BLaER1 (cell line): ENCODE measurements around the gene MRPL34.

Experiments used
- H3K27ac ChIP-seq: shearing (Covaris generic); formaldehyde crosslinking; 2 replicates; pipeline ENCODE4 v1.8.1; 2022
- H3K27me3 ChIP-seq: shearing (Covaris generic); formaldehyde crosslinking; 2 replicates; pipeline ENCODE4 v1.8.1; 2022
- H3K36me3 ChIP-seq: shearing (Covaris generic); formaldehyde crosslinking; 2 replicates; pipeline ENCODE4 v1.8.1; 2022
- H3K4me1 ChIP-seq: shearing (Covaris generic); formaldehyde crosslinking; 2 replicates; pipeline ENCODE4 v1.8.1; 2022
- H3K4me2 ChIP-seq: shearing (Covaris generic); formaldehyde crosslinking; 2 replicates; pipeline ENCODE4 v1.8.1; 2022
- H3K4me3 ChIP-seq: shearing (Covaris generic); formaldehyde crosslinking; 2 replicates; pipeline ENCODE4 v1.8.1; 2022
- H3K9ac ChIP-seq: shearing (Covaris generic); formaldehyde crosslinking; 2 replicates; pipeline ENCODE4 v1.8.1; 2022
- H3K9me3 ChIP-seq: shearing (Covaris generic); formaldehyde crosslinking; 2 replicates; pipeline ENCODE4 v1.8.1; 2022
- H4K20me1 ChIP-seq: shearing (Covaris generic); formaldehyde crosslinking; 2 replicates; pipeline ENCODE4 v1.8.1; 2022
- Cebpa-rat ChIP-seq: shearing (Covaris generic); IDR thresholded peaks from 2 replicates; pipeline ENCODE4 v1.8.1; 2022

The MRPL34 gene

DNA sequence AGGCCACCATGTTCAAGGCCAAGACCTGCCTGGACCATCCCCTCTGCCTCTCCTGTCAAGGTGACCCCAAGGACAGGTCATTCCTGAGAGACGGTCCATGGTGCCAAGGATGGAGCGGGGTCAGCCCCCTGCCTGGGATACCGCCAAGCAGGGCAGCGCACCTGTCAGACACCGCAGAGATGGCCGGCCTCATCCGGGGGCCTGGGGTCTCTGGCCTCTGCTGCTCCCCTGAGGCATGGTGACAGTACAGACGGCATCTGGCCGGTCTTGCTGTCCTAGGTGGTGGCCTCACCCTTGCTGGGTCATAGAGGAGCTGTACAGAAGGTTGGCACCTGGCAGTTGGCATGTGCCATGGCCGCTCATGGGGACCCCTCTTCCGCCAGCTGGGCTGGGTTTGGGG is 14.8 kb downstream of the MRPL34 start:
- Histone ChIP-seq H3K9me3 (no peaks in the 10 kb centered on the region), H3K9ac (0 out of 2 replicates have a peak overlapping the region, but pooled peaks have one; percentile 58), H3K4me1 (peaks cover 58% of the 10 kb centered on the region), H3K4me3 (no peak overlapping the region), H3K27me3 (peaks cover 8% of the 10 kb centered on the region; the same call in 1 of the 2 replicates), H3K36me3 (peaks cover 80% of the 10 kb centered on the region), H4K20me1 (peaks cover 41% of the 10 kb centered on the region), H3K27ac (peak overlapping the region; percentile 72; the same call in 1 of the 2 replicates), H3K4me2 (peak overlapping the region; percentile 94; the same call in 1 of the 2 replicates)
- no peak for TF ChIP-seq Cebpa-rat

DNA sequence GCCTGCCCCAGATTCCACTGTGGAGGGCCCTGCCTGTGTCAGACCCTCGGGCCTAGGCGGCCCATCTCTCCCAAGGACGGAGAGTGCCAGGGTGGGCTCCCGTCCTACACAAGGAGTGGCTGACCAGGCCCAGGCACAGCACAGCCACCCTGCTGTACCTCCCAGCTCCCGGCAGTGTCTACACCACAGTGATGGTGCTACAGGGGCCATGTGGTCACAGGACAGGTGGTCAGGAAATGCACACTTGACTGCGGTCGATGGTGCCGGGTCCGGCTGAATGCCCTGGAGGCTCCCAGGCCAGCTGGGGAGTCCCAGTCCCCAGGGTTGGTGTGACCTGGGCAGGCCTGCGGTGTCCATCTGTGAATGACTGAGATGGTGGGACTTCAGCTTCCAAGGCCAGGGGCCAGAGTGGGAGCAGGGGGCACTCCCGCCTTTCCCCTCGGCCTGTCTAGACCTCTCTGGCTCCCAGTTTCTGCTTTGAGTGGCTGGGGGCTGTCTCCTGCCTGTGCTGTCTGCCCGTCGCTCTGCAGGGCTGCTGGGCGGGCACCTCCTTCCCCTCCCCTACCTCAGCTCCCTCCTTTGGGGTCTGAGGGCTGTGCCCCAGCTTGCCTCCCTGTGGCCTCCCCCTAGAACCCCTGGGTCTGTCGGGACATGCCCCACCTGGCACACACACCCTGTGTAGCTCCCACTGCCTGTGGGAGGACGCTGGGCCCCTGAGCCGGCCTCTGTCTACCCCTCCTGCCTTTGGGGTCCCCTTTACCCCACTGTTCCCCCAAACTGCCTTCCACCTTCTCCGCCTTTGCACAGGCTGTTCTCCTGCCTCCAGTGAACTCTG is 16.2 kb downstream of the MRPL34 start:
- Histone ChIP-seq H3K27ac (peak overlapping the region; percentile 72), H4K20me1 (peaks cover 35% of the 10 kb centered on the region), H3K4me2 (peak overlapping the region; percentile 94), H3K36me3 (peaks cover 65% of the 10 kb centered on the region), H3K27me3 (peaks cover 8% of the 10 kb centered on the region; the same call in 1 of the 2 replicates), H3K4me1 (peaks cover 58% of the 10 kb centered on the region), H3K9me3 (no peaks in the 10 kb centered on the region), H3K4me3 (no peak overlapping the region), H3K9ac (peak overlapping the region; percentile 58)
- TF ChIP-seq Cebpa-rat = no peak

DNA sequence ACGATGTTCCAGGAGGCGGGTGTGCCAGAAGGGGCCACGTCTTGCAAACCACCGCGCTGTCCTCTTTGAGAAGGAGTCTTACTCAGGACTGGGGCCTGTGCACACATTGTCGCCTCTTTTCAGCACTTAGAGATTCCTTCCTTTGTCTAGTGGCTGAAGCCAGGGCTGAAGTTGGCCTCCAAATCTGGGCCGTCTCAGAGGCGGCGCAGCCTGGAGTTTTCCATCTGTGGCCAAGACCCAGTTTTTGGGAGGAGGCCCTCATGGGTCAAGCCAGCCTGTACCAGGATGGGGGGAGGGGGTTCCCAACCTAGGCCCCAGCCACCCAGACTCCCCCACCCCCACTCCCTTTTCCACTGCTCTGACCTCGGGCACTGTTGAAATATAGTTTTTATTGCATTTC is 17.2 kb downstream of the MRPL34 start:
- Histone ChIP-seq H3K27ac (peak overlapping the region; percentile 72; the same call in 1 of the 2 replicates), H3K4me3 (no peak overlapping the region), H3K4me1 (peaks cover 63% of the 10 kb centered on the region)

DNA sequence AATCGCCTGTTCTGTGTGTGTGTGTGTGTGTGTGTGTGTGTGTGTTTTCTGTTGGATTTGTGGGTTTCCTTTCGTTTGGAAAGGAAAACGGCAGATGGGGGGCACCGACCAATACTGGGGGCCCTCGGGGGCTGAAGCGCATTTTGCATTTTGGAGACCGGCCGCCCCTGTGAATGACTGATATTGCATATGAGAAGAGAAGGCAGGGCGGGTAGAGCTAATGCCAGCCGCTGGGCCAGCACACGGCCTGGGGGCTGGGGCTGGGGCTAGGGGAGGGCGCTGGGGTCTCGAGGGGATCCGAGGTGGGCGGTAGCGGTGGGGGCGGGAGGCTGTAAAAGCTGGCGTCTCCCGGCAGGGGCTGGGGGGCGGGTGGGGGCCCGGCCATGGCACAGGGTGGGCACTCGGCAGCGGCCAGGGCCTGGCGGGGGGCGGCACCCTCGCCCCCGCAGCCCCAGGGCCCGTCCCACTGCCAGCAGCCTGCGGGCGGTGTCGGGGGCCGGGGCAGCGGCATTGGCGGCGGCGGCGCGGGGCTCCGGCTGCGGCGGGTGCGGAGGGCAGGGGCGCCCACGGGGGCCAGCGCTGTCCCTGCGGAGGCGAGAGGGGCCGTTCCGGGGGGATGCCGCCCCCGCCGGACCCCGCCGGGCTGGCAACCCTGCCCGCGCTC is 17.8 kb downstream of the MRPL34 start:
- TF ChIP-seq Cebpa-rat = no peak
- Histone ChIP-seq H4K20me1 (peaks cover 40% of the 10 kb centered on the region), H3K27ac (peak overlapping the region; percentile 46; the same call in 1 of the 2 replicates), H3K36me3 (peaks cover 55% of the 10 kb centered on the region), H3K4me1 (peaks cover 62% of the 10 kb centered on the region), H3K27me3 (peaks cover 8% of the 10 kb centered on the region; the same call in 1 of the 2 replicates), H3K9ac (peak overlapping the region; percentile 64; the same call in 1 of the 2 replicates), H3K9me3 (no peaks in the 10 kb centered on the region), H3K4me3 (peak overlapping the region; percentile 57; the same call in 1 of the 2 replicates), H3K4me2 (peak overlapping the region; percentile 94)

More for the DNA sequence above, 17.2 kb downstream of the MRPL34 start:
- H4K20me1 ChIP-seq = peaks cover 40% of the 10 kb centered on the region
- no peak for TF ChIP-seq Cebpa-rat
- peaks cover 61% of the 10 kb centered on the region for H3K36me3 ChIP-seq
- no peak overlapping the region for H3K9ac ChIP-seq
- peak overlapping the region; percentile 94 for H3K4me2 ChIP-seq
- peaks cover 8% of the 10 kb centered on the region; the same call in 1 of the 2 replicates for H3K27me3 ChIP-seq
- no peaks in the 10 kb centered on the region for H3K9me3 ChIP-seq

DNA sequence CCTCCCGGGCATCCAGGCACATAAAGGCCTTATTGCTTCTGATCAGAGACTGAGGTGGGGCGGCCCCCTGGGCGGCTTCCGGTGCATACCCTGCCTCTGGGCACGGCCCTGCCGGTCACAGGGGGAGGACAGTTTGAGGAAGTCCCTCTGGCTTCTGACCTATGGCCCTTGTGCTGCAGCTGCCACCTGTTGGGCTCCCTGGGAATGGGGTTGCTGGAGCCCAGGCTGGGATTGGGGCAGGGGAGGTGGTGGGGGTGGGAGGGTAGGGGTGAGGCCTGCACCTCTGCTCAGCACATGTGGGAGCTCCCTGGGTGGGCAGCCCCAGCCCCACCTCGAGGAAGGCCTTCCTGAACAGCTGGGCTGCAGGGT is 18.3 kb downstream of the MRPL34 start:
- H3K9ac ChIP-seq = peak overlapping the region; percentile 64; the same call in 1 of the 2 replicates
- H3K36me3 ChIP-seq = peaks cover 50% of the 10 kb centered on the region
- peak overlapping the region; percentile 57; the same call in 1 of the 2 replicates for H3K4me3 ChIP-seq
- H3K4me2 ChIP-seq = peak overlapping the region; percentile 94
- peaks cover 38% of the 10 kb centered on the region for H4K20me1 ChIP-seq
- TF ChIP-seq Cebpa-rat = no peak
- H3K9me3 ChIP-seq = no peaks in the 10 kb centered on the region
- H3K27ac ChIP-seq = peak overlapping the region; percentile 46; the same call in 1 of the 2 replicates
- peaks cover 11% of the 10 kb centered on the region; the same call in 1 of the 2 replicates for H3K27me3 ChIP-seq
- peaks cover 60% of the 10 kb centered on the region for H3K4me1 ChIP-seq

DNA sequence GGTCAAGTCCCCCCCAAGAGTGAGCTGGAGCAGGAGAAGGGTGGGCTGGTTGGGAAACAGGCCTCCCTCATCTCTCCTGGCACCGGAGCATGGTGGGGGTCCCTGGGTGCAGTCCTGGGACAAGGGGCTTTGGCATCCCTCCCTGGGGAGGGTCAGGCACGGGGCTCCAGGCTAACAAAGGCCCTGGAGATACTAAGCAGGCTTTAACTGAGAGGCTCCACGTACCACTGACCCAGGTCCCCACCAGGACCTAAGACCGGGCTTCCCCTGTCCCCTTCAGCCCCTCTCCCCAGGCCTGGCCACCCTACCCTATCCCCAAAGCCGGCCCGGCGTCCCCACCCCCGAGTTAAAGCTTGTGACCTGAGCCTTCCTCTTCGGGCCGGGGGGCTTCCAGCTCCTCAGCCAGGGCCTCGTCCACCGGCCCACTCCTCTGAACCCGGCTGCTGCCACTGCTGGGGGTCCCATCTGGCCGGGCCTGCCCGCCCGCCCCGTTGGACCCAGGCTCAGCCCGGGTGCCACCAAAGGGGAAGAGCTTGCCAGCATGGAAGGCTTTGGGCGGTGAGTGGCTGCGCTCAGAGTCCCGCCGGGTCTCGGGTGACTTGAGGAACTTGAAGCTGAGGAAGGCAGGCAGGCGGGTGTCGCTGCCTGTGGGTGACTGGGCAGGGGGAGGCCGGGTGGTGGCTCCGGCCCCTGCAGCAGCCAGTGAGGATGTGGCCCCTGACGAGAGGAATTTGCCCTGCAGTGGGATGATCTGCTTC is 18.9 kb downstream of the MRPL34 start:
- Histone ChIP-seq H3K9me3 (no peaks in the 10 kb centered on the region), H3K9ac (no peak overlapping the region), H3K36me3 (peaks cover 44% of the 10 kb centered on the region), H3K27ac (no peak overlapping the region), H3K4me3 (no peak overlapping the region), H3K4me2 (peak overlapping the region; percentile 94; the same call in 1 of the 2 replicates), H4K20me1 (peaks cover 33% of the 10 kb centered on the region), H3K27me3 (peaks cover 17% of the 10 kb centered on the region), H3K4me1 (peaks cover 63% of the 10 kb centered on the region)
- no peak for TF ChIP-seq Cebpa-rat

DNA sequence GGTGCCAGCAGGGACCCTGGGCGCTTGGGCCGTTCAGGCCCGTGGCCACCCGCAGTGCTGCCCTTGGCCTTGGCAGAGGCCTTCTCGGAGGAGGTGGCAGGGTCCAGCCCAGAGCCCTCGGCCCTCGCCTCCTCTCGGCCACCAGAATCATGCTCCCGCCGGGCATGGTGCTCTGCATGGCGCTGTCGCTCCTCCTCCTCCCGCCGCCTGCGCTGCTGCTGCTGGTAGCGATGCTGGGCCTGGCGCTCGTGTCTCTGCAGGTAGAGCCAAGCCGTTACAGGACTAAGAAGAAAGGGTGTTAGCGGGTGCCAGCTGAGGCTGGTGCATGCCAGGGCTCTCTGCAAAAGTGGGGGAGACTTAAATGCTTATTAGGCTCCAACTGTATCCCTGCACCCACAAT is 19.5 kb downstream of the MRPL34 start:
- Histone ChIP-seq H4K20me1 (peaks cover 39% of the 10 kb centered on the region), H3K27ac (no peak overlapping the region), H3K4me3 (no peak overlapping the region), H3K4me1 (peaks cover 69% of the 10 kb centered on the region), H3K9ac (no peak overlapping the region), H3K4me2 (no peak overlapping the region), H3K36me3 (peaks cover 38% of the 10 kb centered on the region), H3K9me3 (no peaks in the 10 kb centered on the region), H3K27me3 (peaks cover 23% of the 10 kb centered on the region)
- no peak for TF ChIP-seq Cebpa-rat

DNA sequence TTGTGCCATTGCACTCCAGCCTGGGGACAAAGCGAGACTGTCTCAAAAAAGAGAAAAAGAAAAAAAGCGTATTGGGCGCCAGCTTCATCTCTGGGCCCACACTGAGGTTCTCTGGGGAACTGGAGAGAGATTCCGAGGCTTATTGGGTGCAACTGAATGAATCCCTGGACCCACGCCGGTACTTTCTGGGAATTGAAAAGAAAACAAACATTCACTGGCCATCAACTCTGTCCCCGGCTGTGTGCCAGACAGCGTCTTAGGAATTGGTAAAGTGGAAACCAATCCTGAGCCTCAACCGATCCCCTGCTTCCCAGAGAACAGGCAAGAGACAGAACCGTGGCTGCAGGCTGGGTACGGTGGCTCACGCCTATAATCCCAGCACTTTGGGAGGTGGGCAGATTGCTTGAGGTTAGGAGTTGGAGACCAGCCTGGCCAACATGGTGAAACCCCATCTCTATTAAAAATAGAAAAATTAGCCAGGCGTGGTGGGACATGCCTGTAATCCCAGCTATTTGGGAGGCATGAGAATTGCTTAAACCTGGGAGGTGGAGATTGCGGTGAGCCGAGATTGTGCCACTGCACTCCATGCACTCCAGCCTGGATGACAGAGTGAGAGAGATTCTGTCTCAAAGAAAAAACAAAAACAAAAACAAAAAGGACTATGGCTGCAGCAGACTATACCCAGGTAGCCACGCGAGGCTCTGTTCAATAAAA is 20.4 kb downstream of the MRPL34 start:
- TF ChIP-seq Cebpa-rat = no peak
- Histone ChIP-seq H3K4me2 (no peak overlapping the region), H3K36me3 (peaks cover 38% of the 10 kb centered on the region), H3K27me3 (peaks cover 31% of the 10 kb centered on the region), H3K9me3 (no peaks in the 10 kb centered on the region), H3K4me3 (no peak overlapping the region), H3K27ac (no peak overlapping the region), H3K4me1 (peaks cover 69% of the 10 kb centered on the region), H3K9ac (no peak overlapping the region), H4K20me1 (peaks cover 43% of the 10 kb centered on the region)

DNA sequence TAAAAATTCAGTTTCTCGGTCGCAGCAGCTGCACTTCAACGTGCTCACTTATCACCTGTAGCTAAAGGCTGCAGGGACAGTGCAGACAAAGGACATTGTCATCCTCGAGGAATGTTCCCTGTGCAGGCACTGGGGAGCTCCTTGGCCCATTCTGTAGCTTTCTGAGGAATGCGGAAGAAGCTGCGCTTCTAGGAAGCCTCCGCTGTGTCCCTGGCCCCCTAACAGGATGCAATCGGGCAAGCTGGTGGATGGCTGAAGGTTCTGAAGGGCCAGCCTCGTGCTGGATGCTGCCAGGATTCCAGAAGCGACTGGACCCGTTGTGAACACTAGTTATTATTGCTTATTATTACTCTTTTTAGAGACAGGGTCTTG is 20.9 kb downstream of the MRPL34 start:
- H3K27ac ChIP-seq = no peak overlapping the region
- peaks cover 39% of the 10 kb centered on the region for H4K20me1 ChIP-seq
- H3K4me2 ChIP-seq = no peak overlapping the region
- H3K9ac ChIP-seq = no peak overlapping the region
- H3K27me3 ChIP-seq = peaks cover 31% of the 10 kb centered on the region
- peaks cover 36% of the 10 kb centered on the region for H3K36me3 ChIP-seq
- TF ChIP-seq Cebpa-rat = no peak
- no peak overlapping the region for H3K4me3 ChIP-seq
- peaks cover 66% of the 10 kb centered on the region for H3K4me1 ChIP-seq
- no peaks in the 10 kb centered on the region for H3K9me3 ChIP-seq
